ENCODE measurements around the gene NELL1. TPM values are rescaled to one million over a fixed set of nuclear protein-coding genes. Genes with fewer than 3 reads are reported as not detected.
"Not testable (repeated sequence)": the region's sequence is repeated elsewhere in the genome, so short reads cannot be mapped to it uniquely, and the experiment has no call there.

NELL1 gene
- total RNA-seq, 1 donor from 2014 or later = not detected

GRCh38 chr11:21264125-21264524 lies 594.7 kb downstream of the NELL1 start:
- no peak overlapping the region for H3K4me2 ChIP-seq
- no peaks in the 10 kb centered on the region for H3K79me2 ChIP-seq (ENCODE audit: low read depth)

DNA sequence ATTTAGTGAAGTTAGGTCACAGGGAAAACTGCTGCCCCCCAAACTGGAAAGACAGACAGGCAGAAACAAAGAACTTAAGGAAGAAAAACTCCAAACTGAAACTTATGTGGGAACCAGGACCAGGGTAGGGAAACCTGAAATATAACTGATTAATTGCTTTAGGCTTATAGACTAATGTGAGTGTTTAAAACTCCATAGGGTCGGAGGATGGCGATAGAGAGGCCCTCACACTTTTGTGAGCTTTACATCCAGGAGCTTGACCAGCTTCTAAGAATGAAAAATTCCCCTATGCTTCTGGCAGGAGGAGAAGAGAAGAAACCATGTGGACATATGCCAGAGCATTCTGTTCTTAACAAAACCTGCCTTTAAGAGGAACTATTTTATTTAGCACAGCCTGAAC lies 598.6 kb downstream of the NELL1 start:
- Histone ChIP-seq H3K4me2 (no peak overlapping the region), H4K20me1 (ENCODE audit: low read depth) (no peaks in the 10 kb centered on the region), H2AFZ (replicated peaks) (no peak overlapping the region), H3K4me3 (no peak overlapping the region), H3K79me2 (ENCODE audit: low read depth) (no peaks in the 10 kb centered on the region), H3K9me3 (ENCODE audit: low read depth) (no peaks in the 10 kb centered on the region), H3K9ac (no peak overlapping the region), H3K4me1 (no peaks in the 10 kb centered on the region), H3F3A (ENCODE audit: low read depth) (no peaks in the 10 kb centered on the region), H3K27ac (no peak overlapping the region), H3K36me3 (no peaks in the 10 kb centered on the region), H3K27me3 (no peaks in the 10 kb centered on the region)
- Mint-ChIP-seq H3K27ac (no peak overlapping the region), H3K9me3 (peaks cover 5% of the 10 kb centered on the region), H3K4me1 (no peaks in the 10 kb centered on the region), H3K36me3 (no peaks in the 10 kb centered on the region), H3K27me3 (ENCODE audit: insufficient read depth, low read depth) (no peaks in the 10 kb centered on the region), H3K4me3 (no peak overlapping the region)
- TF ChIP-seq EZH2phosphoT487 (IDR thresholded peaks at IDR 0.05) (no peak), EZH2 (IDR thresholded peaks at IDR 0.05) (no peak)
- TF ChIP-seq, protein P1, sequence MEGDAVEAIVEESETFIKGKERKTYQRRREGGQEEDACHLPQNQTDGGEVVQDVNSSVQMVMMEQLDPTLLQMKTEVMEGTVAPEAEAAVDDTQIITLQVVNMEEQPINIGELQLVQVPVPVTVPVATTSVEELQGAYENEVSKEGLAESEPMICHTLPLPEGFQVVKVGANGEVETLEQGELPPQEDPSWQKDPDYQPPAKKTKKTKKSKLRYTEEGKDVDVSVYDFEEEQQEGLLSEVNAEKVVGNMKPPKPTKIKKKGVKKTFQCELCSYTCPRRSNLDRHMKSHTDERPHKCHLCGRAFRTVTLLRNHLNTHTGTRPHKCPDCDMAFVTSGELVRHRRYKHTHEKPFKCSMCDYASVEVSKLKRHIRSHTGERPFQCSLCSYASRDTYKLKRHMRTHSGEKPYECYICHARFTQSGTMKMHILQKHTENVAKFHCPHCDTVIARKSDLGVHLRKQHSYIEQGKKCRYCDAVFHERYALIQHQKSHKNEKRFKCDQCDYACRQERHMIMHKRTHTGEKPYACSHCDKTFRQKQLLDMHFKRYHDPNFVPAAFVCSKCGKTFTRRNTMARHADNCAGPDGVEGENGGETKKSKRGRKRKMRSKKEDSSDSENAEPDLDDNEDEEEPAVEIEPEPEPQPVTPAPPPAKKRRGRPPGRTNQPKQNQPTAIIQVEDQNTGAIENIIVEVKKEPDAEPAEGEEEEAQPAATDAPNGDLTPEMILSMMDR (IDR thresholded peaks at IDR 0.05) = peak; percentile 32
- DNase-seq (ENCODE audit: low spot score) = peak; percentile 23

More at GRCh38 chr11:21264125-21264524, 594.7 kb downstream of the NELL1 start:
- Mint-ChIP-seq H3K9me3 (no peaks in the 10 kb centered on the region), H3K36me3 (no peaks in the 10 kb centered on the region), H3K27ac (no peak overlapping the region), H3K4me3 (no peak overlapping the region), H3K27me3 (ENCODE audit: insufficient read depth, low read depth) (no peaks in the 10 kb centered on the region), H3K4me1 (no peaks in the 10 kb centered on the region)
- Histone ChIP-seq H2AFZ (replicated peaks) (no peak overlapping the region), H3F3A (ENCODE audit: low read depth) (no peaks in the 10 kb centered on the region), H3K9ac (no peak overlapping the region), H3K4me3 (no peak overlapping the region), H3K27me3 (no peaks in the 10 kb centered on the region), H3K36me3 (no peaks in the 10 kb centered on the region), H4K20me1 (ENCODE audit: low read depth) (no peaks in the 10 kb centered on the region), H3K4me1 (no peaks in the 10 kb centered on the region), H3K27ac (no peak overlapping the region), H3K9me3 (ENCODE audit: low read depth) (no peaks in the 10 kb centered on the region)
- DNase-seq (ENCODE audit: low spot score) = no peak
- TF ChIP-seq EZH2 (IDR thresholded peaks at IDR 0.05) (no peak), EZH2phosphoT487 (IDR thresholded peaks at IDR 0.05) (no peak)
- TF ChIP-seq, protein P1 (IDR thresholded peaks at IDR 0.05) = no peak

GRCh38 chr11:21272139-21272538 lies 602.8 kb downstream of the NELL1 start:
- H3K9ac ChIP-seq; H3K4me1 ChIP-seq; H4K20me1 ChIP-seq (ENCODE audit: low read depth); H3K4me3 ChIP-seq; H3K4me1 Mint-ChIP-seq; H2AFZ ChIP-seq (replicated peaks); H3K27ac Mint-ChIP-seq; H3K79me2 ChIP-seq (ENCODE audit: low read depth); DNase-seq (ENCODE audit: low spot score); H3K27ac ChIP-seq; H3K4me2 ChIP-seq; H3K27me3 ChIP-seq; H3K36me3 Mint-ChIP-seq; H3F3A ChIP-seq (ENCODE audit: low read depth); H3K9me3 ChIP-seq (ENCODE audit: low read depth); H3K36me3 ChIP-seq; H3K4me3 Mint-ChIP-seq; H3K27me3 Mint-ChIP-seq (ENCODE audit: insufficient read depth, low read depth): not testable (repeated sequence)
- H3K9me3 Mint-ChIP-seq = peaks cover 16% of the 10 kb centered on the region

DNA sequence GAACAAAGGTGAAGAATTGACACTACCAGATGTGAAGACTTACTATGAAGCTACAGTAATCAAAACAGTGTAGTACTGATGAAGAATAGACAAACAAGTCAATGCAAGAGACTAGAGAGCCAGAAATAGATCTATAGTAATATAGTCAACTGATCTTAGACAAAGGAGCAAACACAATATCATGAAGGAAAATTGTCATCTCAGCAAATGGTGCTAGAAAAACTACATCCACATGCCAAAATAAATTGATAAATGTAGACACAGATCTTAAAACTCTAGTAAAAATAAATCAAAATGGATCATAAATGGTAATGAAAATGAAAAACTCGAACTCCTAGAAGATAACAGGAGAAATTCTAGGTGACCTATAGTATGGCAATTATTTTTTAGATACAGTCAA lies 609.5 kb downstream of the NELL1 start:
- Histone ChIP-seq H4K20me1 (ENCODE audit: low read depth) (no peaks in the 10 kb centered on the region), H3K27me3 (no peaks in the 10 kb centered on the region), H3K4me1 (no peaks in the 10 kb centered on the region), H3F3A (ENCODE audit: low read depth) (no peaks in the 10 kb centered on the region), H3K4me2 (no peak overlapping the region), H3K9ac (no peak overlapping the region), H3K27ac (no peak overlapping the region), H2AFZ (replicated peaks) (no peak overlapping the region), H3K79me2 (ENCODE audit: low read depth) (no peaks in the 10 kb centered on the region), H3K9me3 (ENCODE audit: low read depth) (no peaks in the 10 kb centered on the region), H3K4me3 (no peak overlapping the region), H3K36me3 (no peaks in the 10 kb centered on the region)
- peaks cover 8% of the 10 kb centered on the region for H3K9me3 Mint-ChIP-seq
- TF ChIP-seq EZH2phosphoT487 (IDR thresholded peaks at IDR 0.05) = no peak
- no peak for TF ChIP-seq EZH2 (IDR thresholded peaks at IDR 0.05)
- H3K4me3 Mint-ChIP-seq = no peak overlapping the region
- DNase-seq (ENCODE audit: low spot score) = no peak
- no peak overlapping the region for H3K27ac Mint-ChIP-seq
- no peaks in the 10 kb centered on the region for H3K4me1 Mint-ChIP-seq
- H3K36me3 Mint-ChIP-seq = no peaks in the 10 kb centered on the region
- peaks cover 5% of the 10 kb centered on the region for H3K27me3 Mint-ChIP-seq (ENCODE audit: insufficient read depth, low read depth)

Measured in neural progenitor cell (in vitro differentiated cells).